Tibial nerve (tissue), 4 donors: Measurements from ENCODE around the gene EXOSC7. TPM values are rescaled to one million over a fixed set of nuclear protein-coding genes. Genes with fewer than 3 reads are reported as not detected.
"Not testable (repeated sequence)": the region's sequence is repeated elsewhere in the genome, so short reads cannot be mapped to it uniquely, and the experiment has no call there.

Experiments
- DNase-seq, 2 donors: peaks; one replicate each; pipeline ENCODE4 v3.0.0-alpha.2; 2019; ENCODE audit warnings: low spot score in 2 of 2
- H3K27ac ChIP-seq, 4 donors: fragments of 200-600 bp; sonication (generic) in 3 of 4; one replicate each; pipeline ENCODE4 v1.5.1; 2017 to 2019; ENCODE audit warnings: mild to moderate bottlenecking in 1 of 4
- H3K27me3 ChIP-seq, 2 donors: fragments of 200-600 bp; sonication (generic) in 1 of 2; one replicate each; pipeline versions ENCODE4 v1.5.1 to v1.6.0; 2017 to 2019
- H3K36me3 ChIP-seq, 3 donors: fragments of 200-600 bp; sonication (generic); one replicate each; pipeline ENCODE4 v1.5.1; 2018 to 2019
- H3K4me1 ChIP-seq, 4 donors: fragments of 200-600 bp; sonication (generic) in 3 of 4; one replicate each; pipeline ENCODE4 v1.5.1; 2017 to 2019
- H3K4me3 ChIP-seq, 4 donors: fragments of 200-600 bp; sonication (generic) in 3 of 4; one replicate each; pipeline ENCODE4 v1.5.1; 2017 to 2019; ENCODE audit warnings: mild to moderate bottlenecking in 1 of 4, moderate library complexity in 1 of 4
- H3K9me3 ChIP-seq, 4 donors: fragments of 200-600 bp; sonication (generic) in 3 of 4; one replicate each; pipeline ENCODE4 v1.5.1; 2017 to 2019
- CTCF ChIP-seq, 5 experiments: fragments of 200-600 bp in 3 of 5; fragments of 450-650 bp in 2 of 5; sonication (generic) in 3 of 5; IDR thresholded peaks; one replicate each; pipeline ENCODE4 v1.5.1; 2016 to 2019; ENCODE audit warnings: antibody characterized with exemption in 5 of 5, mild to moderate bottlenecking in 3 of 5, moderate library complexity in 2 of 5
- EP300 ChIP-seq, 2 donors: sonication (generic); formaldehyde crosslinking; IDR thresholded peaks; one replicate each; pipeline ENCODE4 v1.6.1; 2017; ENCODE audit warnings: antibody characterized with exemption in 2 of 2, mild to moderate bottlenecking in 1 of 2
- POLR2A ChIP-seq, 2 donors: fragments of 450-650 bp; IDR thresholded peaks; one replicate each; pipeline ENCODE4 v1.6.1; 2017; ENCODE audit warnings: antibody characterized with exemption in 2 of 2, mild to moderate bottlenecking in 2 of 2, moderate library complexity in 2 of 2
- WGBS, 2 donors: methylation state at CpG; one replicate each; pipeline ENCODE4 v1.1.5; 2018; 5-methylcytosine and 5-hydroxymethylcytosine counted together
- total RNA-seq, 4 donors: library from RNA; depleted of rRNA; stranded (reverse); fragments of >200 nt; gene quantifications; one replicate each; pipeline ENCODE4 v1.1.0, GENCODE V29; 2016

The EXOSC7 gene
- total RNA-seq, 4 donors from 2014 or later: 48.3 to 67.7 (median 64.2) TPM

GRCh38 chr3:45043728-45044299 lies 67.8 kb downstream of the EXOSC7 start:
- DNase-seq: no peak
- Histone ChIP-seq H3K36me3 (no peaks in the 10 kb centered on the region), H3K4me3 (no peak overlapping the region), H3K27ac (peak overlapping the region in 2 of 4 donors; percentile 15 to 68), H3K9me3 (no peaks in the 10 kb centered on the region), H3K27me3 (no peaks in the 10 kb centered on the region), H3K4me1 (peaks cover 0 to 11% (median 3%) of the 10 kb centered on the region in 4 donors)
- 15 to 27% methylated on average over 2 of the region's 2 CpGs for WGBS, 2 donors
- TF ChIP-seq CTCF (IDR thresholded peaks at IDR 0.05): peak in 1 of 5 experiments; percentile 12
- no peak for TF ChIP-seq EP300 (IDR thresholded peaks at IDR 0.05)
- no peak for TF ChIP-seq POLR2A (IDR thresholded peaks at IDR 0.05)

GRCh38 chr3:45048244-45048643 lies 72.2 kb downstream of the EXOSC7 start:
- H3K9me3 ChIP-seq: no peaks in the 10 kb centered on the region
- no peaks in the 10 kb centered on the region for H3K27me3 ChIP-seq
- DNase-seq: no peak
- no peak for TF ChIP-seq CTCF (IDR thresholded peaks at IDR 0.05)
- no peak for TF ChIP-seq EP300 (IDR thresholded peaks at IDR 0.05)
- no peak for TF ChIP-seq POLR2A (IDR thresholded peaks at IDR 0.05)
- H3K4me3 ChIP-seq: no peak overlapping the region
- H3K36me3 ChIP-seq: no peaks in the 10 kb centered on the region
- WGBS, 2 donors: 56 to 76% methylated on average over 4 of the region's 4 CpGs
- peaks cover 0 to 7% (median 3%) of the 10 kb centered on the region in 4 donors for H3K4me1 ChIP-seq
- H3K27ac ChIP-seq: no peak overlapping the region

- H3K36me3 ChIP-seq: no peaks in the 10 kb centered on the region
- 78 to 80% methylated on average over 4 of the region's 4 CpGs for WGBS, 2 donors
- TF ChIP-seq EP300 (IDR thresholded peaks at IDR 0.05): no peak
- no peak for TF ChIP-seq CTCF (IDR thresholded peaks at IDR 0.05)
- no peak for TF ChIP-seq POLR2A (IDR thresholded peaks at IDR 0.05)
- peaks cover 0 to 13% (median 3%) of the 10 kb centered on the region in 4 donors for H3K4me1 ChIP-seq
- no peaks in the 10 kb centered on the region for H3K9me3 ChIP-seq
- H3K4me3 ChIP-seq: no peak overlapping the region
- no peaks in the 10 kb centered on the region for H3K27me3 ChIP-seq
- no peak overlapping the region for H3K27ac ChIP-seq
- no peak for DNase-seq
Measured at GRCh38 chr3:45049807-45050206, 73.8 kb downstream of the EXOSC7 start.

- Histone ChIP-seq H3K4me3 (no peak overlapping the region), H3K9me3 (no peaks in the 10 kb centered on the region), H3K27ac (no peak overlapping the region), H3K27me3 (no peaks in the 10 kb centered on the region), H3K36me3 (no peaks in the 10 kb centered on the region), H3K4me1 (peaks cover 0 to 32% (median 4%) of the 10 kb centered on the region in 4 donors)
- no peak for TF ChIP-seq CTCF (IDR thresholded peaks at IDR 0.05)
- TF ChIP-seq EP300 (IDR thresholded peaks at IDR 0.05): no peak
- no peak for TF ChIP-seq POLR2A (IDR thresholded peaks at IDR 0.05)
- 69 to 85% methylated on average over 6 of the region's 6 CpGs for WGBS, 2 donors
- no peak for DNase-seq
Measured at GRCh38 chr3:45051685-45052084, 75.6 kb downstream of the EXOSC7 start.

- H3K36me3 ChIP-seq, H3K9me3 ChIP-seq, H3K27me3 ChIP-seq, DNase-seq, H3K27ac ChIP-seq, H3K4me3 ChIP-seq: not testable (repeated sequence)
- 50 to 93% methylated on average over 1 of the region's 1 CpG for WGBS, 2 donors
- H3K4me1 ChIP-seq: peaks cover 0 to 44% (median 8%) of the 10 kb centered on the region in 4 donors
Measured at GRCh38 chr3:45053805-45054195, 77.8 kb downstream of the EXOSC7 start.
